ENCODE results near the gene JPT1. TPM values are rescaled to one million over a fixed set of nuclear protein-coding genes. Genes with fewer than 3 reads are reported as not detected.

The JPT1 gene
- polyA plus RNA-seq, 1 of the 3 experiments (the other 2 are of a cell fraction), result 490 TPM

DNA sequence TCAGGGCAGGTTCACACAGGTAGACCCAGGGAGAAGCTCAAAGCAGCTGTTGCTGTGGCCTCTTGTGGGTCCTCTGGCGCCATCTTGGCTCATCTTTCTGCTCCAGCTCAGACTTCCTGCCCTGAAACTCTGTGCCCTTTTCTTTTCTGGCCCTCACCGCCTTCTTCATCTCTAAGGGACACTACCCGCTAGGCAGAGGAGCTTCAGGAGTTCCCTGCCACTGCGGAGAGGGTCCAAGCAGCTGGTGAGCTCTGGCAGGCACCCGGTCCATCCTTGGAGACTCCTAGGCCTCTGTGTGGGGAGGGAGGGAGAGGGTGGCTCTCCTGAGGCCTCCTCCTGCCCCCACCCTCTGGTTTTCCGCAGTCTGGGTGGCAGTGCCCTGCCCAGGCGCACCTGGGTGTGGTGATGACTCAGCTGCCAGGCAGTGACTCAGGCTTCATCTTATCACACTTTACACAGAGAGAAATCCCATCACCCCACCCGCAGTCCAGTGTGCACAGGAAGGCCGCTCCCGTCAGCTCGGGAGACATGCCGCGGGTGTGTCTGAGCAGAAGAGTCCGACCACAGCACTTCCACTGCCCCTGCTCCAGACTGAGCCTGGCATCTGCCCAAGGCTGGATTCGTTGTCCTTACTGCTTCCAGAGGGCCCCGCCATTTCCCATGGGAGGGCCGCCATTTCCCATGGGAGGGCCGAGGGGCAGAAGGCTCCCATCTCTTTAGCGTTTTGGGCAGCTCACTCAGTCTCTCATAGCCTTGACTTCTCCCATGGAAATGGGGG is 30.1 kb downstream of the JPT1 start (continued):
- TF ChIP-seq FOSL2 (IDR thresholded peaks at IDR 0.05; ENCODE audit: borderline replicate concordance, low read depth), result peak; percentile 86
- TF ChIP-seq, protein P1, sequence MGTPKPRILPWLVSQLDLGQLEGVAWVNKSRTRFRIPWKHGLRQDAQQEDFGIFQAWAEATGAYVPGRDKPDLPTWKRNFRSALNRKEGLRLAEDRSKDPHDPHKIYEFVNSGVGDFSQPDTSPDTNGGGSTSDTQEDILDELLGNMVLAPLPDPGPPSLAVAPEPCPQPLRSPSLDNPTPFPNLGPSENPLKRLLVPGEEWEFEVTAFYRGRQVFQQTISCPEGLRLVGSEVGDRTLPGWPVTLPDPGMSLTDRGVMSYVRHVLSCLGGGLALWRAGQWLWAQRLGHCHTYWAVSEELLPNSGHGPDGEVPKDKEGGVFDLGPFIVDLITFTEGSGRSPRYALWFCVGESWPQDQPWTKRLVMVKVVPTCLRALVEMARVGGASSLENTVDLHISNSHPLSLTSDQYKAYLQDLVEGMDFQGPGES (IDR thresholded peaks at IDR 0.05; ENCODE audit: low read depth, low read length), result no peak
- no peak for TF ChIP-seq RFX5 (IDR thresholded peaks at IDR 0.05; ENCODE audit: low read length)
- TF ChIP-seq POLR2AphosphoS5 (IDR thresholded peaks at IDR 0.05; ENCODE audit: low read depth, low read length), result no peak
- TF ChIP-seq, protein P2, sequence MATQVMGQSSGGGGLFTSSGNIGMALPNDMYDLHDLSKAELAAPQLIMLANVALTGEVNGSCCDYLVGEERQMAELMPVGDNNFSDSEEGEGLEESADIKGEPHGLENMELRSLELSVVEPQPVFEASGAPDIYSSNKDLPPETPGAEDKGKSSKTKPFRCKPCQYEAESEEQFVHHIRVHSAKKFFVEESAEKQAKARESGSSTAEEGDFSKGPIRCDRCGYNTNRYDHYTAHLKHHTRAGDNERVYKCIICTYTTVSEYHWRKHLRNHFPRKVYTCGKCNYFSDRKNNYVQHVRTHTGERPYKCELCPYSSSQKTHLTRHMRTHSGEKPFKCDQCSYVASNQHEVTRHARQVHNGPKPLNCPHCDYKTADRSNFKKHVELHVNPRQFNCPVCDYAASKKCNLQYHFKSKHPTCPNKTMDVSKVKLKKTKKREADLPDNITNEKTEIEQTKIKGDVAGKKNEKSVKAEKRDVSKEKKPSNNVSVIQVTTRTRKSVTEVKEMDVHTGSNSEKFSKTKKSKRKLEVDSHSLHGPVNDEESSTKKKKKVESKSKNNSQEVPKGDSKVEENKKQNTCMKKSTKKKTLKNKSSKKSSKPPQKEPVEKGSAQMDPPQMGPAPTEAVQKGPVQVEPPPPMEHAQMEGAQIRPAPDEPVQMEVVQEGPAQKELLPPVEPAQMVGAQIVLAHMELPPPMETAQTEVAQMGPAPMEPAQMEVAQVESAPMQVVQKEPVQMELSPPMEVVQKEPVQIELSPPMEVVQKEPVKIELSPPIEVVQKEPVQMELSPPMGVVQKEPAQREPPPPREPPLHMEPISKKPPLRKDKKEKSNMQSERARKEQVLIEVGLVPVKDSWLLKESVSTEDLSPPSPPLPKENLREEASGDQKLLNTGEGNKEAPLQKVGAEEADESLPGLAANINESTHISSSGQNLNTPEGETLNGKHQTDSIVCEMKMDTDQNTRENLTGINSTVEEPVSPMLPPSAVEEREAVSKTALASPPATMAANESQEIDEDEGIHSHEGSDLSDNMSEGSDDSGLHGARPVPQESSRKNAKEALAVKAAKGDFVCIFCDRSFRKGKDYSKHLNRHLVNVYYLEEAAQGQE (IDR thresholded peaks at IDR 0.05; ENCODE audit: low read depth, low read length), result no peak
- peak; percentile 79 for TF ChIP-seq JUND (IDR thresholded peaks at IDR 0.05)

DNA sequence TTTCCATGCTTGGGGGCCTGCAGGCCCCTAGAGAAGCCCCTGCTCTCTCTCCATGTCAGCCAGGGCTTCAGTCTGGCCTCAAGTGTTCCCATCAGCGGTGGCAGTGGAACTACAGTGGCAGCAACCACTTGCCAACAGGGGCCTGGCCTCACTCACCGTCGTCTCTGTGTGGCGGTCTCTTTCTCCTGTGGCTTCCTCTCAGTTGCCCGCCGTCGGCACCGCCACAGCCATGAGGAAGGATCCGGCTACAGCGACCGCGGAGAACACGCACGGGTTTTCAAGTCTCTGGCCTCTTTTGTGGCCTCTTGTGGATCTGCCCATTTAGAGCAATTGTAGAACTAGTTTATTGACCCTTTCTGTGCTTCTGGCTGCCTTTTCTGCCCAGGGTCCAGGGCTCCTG is 36.0 kb downstream of the JPT1 start:
- POLR2A ChIA-PET, result no interaction called here
- CTCF ChIA-PET, result interaction anchor here (0.6 to 11.4 kb wide), 5 partner anchors 12 to 201 kb away, joined by 5 to 422 read pairs (median 9); partner anchors contain the start of genes NT5C and NUP85
- H3K4me3 ChIP-seq (ENCODE audit: low read depth in 2 of 2, low read length in 1 of 2), result no peak overlapping the region
- H3K4me2 ChIP-seq, result no peak overlapping the region
- peaks cover 8% of the 10 kb centered on the region for H3F3A ChIP-seq (replicated peaks; ENCODE audit: insufficient read depth)
- 94% methylated on average over 14 of the region's 14 CpGs for WGBS (ENCODE audit: low lambda C conversion rate)
- no peaks in the 10 kb centered on the region for H4K20me1 ChIP-seq (ENCODE audit: insufficient read depth)
- H3K79me2 ChIP-seq (ENCODE audit: insufficient read depth), result peaks cover 11% of the 10 kb centered on the region; the same call in 1 of the 2 replicates
- no peaks in the 10 kb centered on the region for H3K9me2 ChIP-seq
- H3K27ac ChIP-seq (ENCODE audit: low read depth in 2 of 2, low read length in 1 of 2), result no peak overlapping the region
- H3K9me3 ChIP-seq, result no peaks in the 10 kb centered on the region
- H2AFZ ChIP-seq (ENCODE audit: low read depth), result no peak overlapping the region
- H3K9ac ChIP-seq, result no peak overlapping the region
- H3K36me3 ChIP-seq (replicated peaks in 1 of 2; ENCODE audit: control insufficient read depth in 1 of 2, insufficient read depth in 2 of 2, low read length in 1 of 2), result peaks cover 0 to 9% of the 10 kb centered on the region in 2 experiments
- DNase-seq, result no peak
- peaks cover 0 to 9% of the 10 kb centered on the region in 2 experiments; a peak in 1 of 4 replicates for H3K4me1 ChIP-seq (ENCODE audit: control insufficient read depth in 1 of 2, insufficient read depth in 2 of 2, low read depth in 1 of 2, low read length in 1 of 2)
- H3K27me3 ChIP-seq (ENCODE audit: insufficient read depth), result no peaks in the 10 kb centered on the region
- no peak for TF ChIP-seq NFIC (IDR thresholded peaks at IDR 0.05; ENCODE audit: borderline replicate concordance)
- TF ChIP-seq, protein P3, sequence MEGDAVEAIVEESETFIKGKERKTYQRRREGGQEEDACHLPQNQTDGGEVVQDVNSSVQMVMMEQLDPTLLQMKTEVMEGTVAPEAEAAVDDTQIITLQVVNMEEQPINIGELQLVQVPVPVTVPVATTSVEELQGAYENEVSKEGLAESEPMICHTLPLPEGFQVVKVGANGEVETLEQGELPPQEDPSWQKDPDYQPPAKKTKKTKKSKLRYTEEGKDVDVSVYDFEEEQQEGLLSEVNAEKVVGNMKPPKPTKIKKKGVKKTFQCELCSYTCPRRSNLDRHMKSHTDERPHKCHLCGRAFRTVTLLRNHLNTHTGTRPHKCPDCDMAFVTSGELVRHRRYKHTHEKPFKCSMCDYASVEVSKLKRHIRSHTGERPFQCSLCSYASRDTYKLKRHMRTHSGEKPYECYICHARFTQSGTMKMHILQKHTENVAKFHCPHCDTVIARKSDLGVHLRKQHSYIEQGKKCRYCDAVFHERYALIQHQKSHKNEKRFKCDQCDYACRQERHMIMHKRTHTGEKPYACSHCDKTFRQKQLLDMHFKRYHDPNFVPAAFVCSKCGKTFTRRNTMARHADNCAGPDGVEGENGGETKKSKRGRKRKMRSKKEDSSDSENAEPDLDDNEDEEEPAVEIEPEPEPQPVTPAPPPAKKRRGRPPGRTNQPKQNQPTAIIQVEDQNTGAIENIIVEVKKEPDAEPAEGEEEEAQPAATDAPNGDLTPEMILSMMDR (IDR thresholded peaks at IDR 0.05), result no peak
- TF ChIP-seq TCF12 (IDR thresholded peaks at IDR 0.05), result no peak
- TF ChIP-seq, protein P2 (IDR thresholded peaks at IDR 0.05; ENCODE audit: low read depth, low read length), result no peak
- no peak for TF ChIP-seq FOXM1 (IDR thresholded peaks at IDR 0.05; ENCODE audit: low read depth)
- TF ChIP-seq, protein P4, sequence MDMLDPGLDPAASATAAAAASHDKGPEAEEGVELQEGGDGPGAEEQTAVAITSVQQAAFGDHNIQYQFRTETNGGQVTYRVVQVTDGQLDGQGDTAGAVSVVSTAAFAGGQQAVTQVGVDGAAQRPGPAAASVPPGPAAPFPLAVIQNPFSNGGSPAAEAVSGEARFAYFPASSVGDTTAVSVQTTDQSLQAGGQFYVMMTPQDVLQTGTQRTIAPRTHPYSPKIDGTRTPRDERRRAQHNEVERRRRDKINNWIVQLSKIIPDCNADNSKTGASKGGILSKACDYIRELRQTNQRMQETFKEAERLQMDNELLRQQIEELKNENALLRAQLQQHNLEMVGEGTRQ (IDR thresholded peaks at IDR 0.05; ENCODE audit: borderline replicate concordance, low read depth, low read length), result no peak
- TF ChIP-seq EZH2phosphoT487 (IDR thresholded peaks at IDR 0.05; ENCODE audit: borderline replicate concordance, low read depth), result no peak
- no peak for TF ChIP-seq NRF1 (IDR thresholded peaks at IDR 0.05; ENCODE audit: low read depth, low read length)
- TF ChIP-seq RCOR1 (IDR thresholded peaks at IDR 0.05; ENCODE audit: low read length), result no peak
- no peak for TF ChIP-seq MEF2A (IDR thresholded peaks at IDR 0.05; ENCODE audit: borderline replicate concordance, low read depth)
- TF ChIP-seq RXRA (IDR thresholded peaks at IDR 0.05; ENCODE audit: borderline replicate concordance, low read depth), result no peak
- no peak for TF ChIP-seq FOSL2 (IDR thresholded peaks at IDR 0.05; ENCODE audit: borderline replicate concordance, low read depth)
- no peak for TF ChIP-seq SIN3A (IDR thresholded peaks at IDR 0.05; ENCODE audit: borderline replicate concordance, low read depth, low read length)
- TF ChIP-seq SMC3 (IDR thresholded peaks at IDR 0.05; ENCODE audit: low read depth, low read length), result no peak
- TF ChIP-seq MXI1 (IDR thresholded peaks at IDR 0.05; ENCODE audit: low read depth, low read length), result no peak
